ENCODE measurements around the gene FLNC.

DNA sequence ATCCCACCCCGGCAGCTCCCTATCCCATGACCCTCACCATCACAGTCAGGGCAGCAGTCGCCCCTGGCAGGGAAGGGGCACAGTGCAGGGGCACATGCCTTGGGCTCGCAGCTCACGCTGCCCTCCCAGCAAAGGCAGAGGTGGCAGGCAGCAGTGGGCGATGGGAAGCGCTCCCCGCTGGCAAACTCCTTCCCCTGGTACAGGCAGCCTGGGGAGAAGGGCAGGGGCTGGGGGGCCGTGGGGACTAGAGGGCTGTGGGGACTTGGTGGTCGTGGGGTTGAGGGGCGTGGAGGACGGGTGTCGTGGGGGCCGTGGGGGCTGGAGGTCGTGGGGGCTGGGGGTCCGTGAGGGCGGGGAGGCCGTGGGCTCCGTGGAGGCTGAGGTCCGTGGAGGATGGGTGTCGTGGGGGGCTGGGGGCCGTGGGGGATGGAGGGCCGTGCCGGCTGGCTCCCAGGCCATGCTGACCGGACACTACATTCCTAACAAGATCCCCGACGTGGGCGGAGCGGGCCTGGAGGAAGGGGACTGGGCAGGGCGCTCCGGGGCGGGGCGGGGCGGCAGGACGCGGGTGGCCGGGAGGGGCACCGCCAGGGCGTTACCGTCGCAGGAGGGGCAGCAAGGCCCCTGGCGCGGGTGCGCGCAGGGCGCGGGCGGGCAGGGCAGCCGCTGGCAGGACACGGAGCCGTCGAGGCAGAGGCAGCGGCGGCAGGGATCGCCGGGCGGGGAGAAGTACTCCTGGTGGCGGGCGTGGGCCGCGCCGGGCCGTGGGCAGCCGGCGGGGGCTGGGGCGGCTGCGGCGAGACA lies 60.3 kb downstream of the FLNC start:
- TF ChIP-seq CTCF (IDR thresholded peaks at IDR 0.05) (no peak), POLR2A (IDR thresholded peaks at IDR 0.05) (peak; percentile 35 to 66)
